Measurements from ENCODE around the gene SART1.

Gene SART1, protein sequence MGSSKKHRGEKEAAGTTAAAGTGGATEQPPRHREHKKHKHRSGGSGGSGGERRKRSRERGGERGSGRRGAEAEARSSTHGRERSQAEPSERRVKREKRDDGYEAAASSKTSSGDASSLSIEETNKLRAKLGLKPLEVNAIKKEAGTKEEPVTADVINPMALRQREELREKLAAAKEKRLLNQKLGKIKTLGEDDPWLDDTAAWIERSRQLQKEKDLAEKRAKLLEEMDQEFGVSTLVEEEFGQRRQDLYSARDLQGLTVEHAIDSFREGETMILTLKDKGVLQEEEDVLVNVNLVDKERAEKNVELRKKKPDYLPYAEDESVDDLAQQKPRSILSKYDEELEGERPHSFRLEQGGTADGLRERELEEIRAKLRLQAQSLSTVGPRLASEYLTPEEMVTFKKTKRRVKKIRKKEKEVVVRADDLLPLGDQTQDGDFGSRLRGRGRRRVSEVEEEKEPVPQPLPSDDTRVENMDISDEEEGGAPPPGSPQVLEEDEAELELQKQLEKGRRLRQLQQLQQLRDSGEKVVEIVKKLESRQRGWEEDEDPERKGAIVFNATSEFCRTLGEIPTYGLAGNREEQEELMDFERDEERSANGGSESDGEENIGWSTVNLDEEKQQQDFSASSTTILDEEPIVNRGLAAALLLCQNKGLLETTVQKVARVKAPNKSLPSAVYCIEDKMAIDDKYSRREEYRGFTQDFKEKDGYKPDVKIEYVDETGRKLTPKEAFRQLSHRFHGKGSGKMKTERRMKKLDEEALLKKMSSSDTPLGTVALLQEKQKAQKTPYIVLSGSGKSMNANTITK

GRCh38 chr11:65961267-65962140 lies at the start of gene SART1:
Gene SART1, plus strand, starts transcription at chr11:65961734. Its CDS starts 47 bp downstream, at chr11:65961781.
- no peak for TF ChIP-seq CTCF (conservative IDR thresholded peaks at IDR 0.05; ENCODE audit: low read depth)
- ChIA-PET CTCF (interaction anchor here (1.4 kb wide), 1 partner anchor 72 kb away, joined by 5 read pairs; no protein-coding TSS in a partner anchor), POLR2A (ENCODE audit: low non-redundant PET) (no interaction called here)
- peak; percentile 98 for DNase-seq (ENCODE audit: low spot score)
- H3K27ac ChIP-seq = peak within 1 kb of the TSS; percentile 86

GRCh38 chr11:65912845-65913244 lies 48.7 kb upstream of the SART1 start:
- TF ChIP-seq CTCF (conservative IDR thresholded peaks at IDR 0.05; ENCODE audit: low read depth) = no peak
- DNase-seq (ENCODE audit: low spot score) = peak; percentile 86
- H3K27ac ChIP-seq = peak overlapping the region; percentile 93
- POLR2A ChIA-PET (ENCODE audit: low non-redundant PET) = interaction anchor here (0.9 to 1.4 kb wide), 2 partner anchors 14 to 25 kb away, joined by 4 read pairs; partner anchors contain the start of gene FIBP
- CTCF ChIA-PET = interaction anchor here (0.5 to 2.4 kb wide), 8 partner anchors 15 to 1443 kb away, joined by 3 to 8 read pairs (median 4); partner anchors contain the start of genes CCDC85B and FIBP

- peak overlapping the region; percentile 93 for H3K27ac ChIP-seq
- ChIA-PET POLR2A (ENCODE audit: low non-redundant PET) (interaction anchor here (0.8 to 1.5 kb wide), 4 partner anchors 15 to 54 kb away, joined by 3 to 5 read pairs (median 4); partner anchors contain the start of gene CCDC85B), CTCF (interaction anchor here (0.7 to 1.1 kb wide), 3 partner anchors 10 to 244 kb away, joined by 3 to 4 read pairs (median 3); no protein-coding TSS in a partner anchor)
- TF ChIP-seq CTCF (conservative IDR thresholded peaks at IDR 0.05; ENCODE audit: low read depth) = no peak
- no peak for DNase-seq (ENCODE audit: low spot score)
Measured at GRCh38 chr11:65915101-65915820, 46.3 kb upstream of the SART1 start.

GRCh38 chr11:65915821-65916251 lies 45.7 kb upstream of the SART1 start:
- ChIA-PET CTCF (interaction anchor here (0.7 to 1.1 kb wide), 2 partner anchors 11 to 26 kb away, joined by 3 to 4 read pairs; no protein-coding TSS in a partner anchor), POLR2A (ENCODE audit: low non-redundant PET) (interaction anchor here (0.5 to 1.5 kb wide), 6 partner anchors 10 to 57 kb away, joined by 3 to 8 read pairs (median 4); partner anchors contain the start of gene CCDC85B)
- TF ChIP-seq CTCF (conservative IDR thresholded peaks at IDR 0.05; ENCODE audit: low read depth) = no peak
- peak overlapping the region; percentile 93 for H3K27ac ChIP-seq
- peak; percentile 95 for DNase-seq (ENCODE audit: low spot score)

- CTCF ChIA-PET = interaction anchor here (1.1 kb wide), 1 partner anchor 11 kb away, joined by 4 read pairs; no protein-coding TSS in a partner anchor
- H3K27ac ChIP-seq = peak overlapping the region; percentile 93
- DNase-seq (ENCODE audit: low spot score) = no peak
- TF ChIP-seq CTCF (conservative IDR thresholded peaks at IDR 0.05; ENCODE audit: low read depth) = no peak
- POLR2A ChIA-PET (ENCODE audit: low non-redundant PET) = interaction anchor here (0.5 to 1.5 kb wide), 4 partner anchors 9 to 56 kb away, joined by 3 to 8 read pairs (median 4); no protein-coding TSS in a partner anchor
Measured at GRCh38 chr11:65916391-65916790, 45.1 kb upstream of the SART1 start.

Data from RWPE1 (cell line).